NCI-H2196 treated with DMSO at 0.1 percent for 48 hours (cell line): ENCODE measurements around the gene KRTAP20-4.

Experiments
- DNase-seq: peaks from one replicate; lab custom pipeline; 2025; ENCODE audit not compliant: unreplicated experiment; lab: John Stamatoyannopoulos, UW

Gene KRTAP20-4

DNA sequence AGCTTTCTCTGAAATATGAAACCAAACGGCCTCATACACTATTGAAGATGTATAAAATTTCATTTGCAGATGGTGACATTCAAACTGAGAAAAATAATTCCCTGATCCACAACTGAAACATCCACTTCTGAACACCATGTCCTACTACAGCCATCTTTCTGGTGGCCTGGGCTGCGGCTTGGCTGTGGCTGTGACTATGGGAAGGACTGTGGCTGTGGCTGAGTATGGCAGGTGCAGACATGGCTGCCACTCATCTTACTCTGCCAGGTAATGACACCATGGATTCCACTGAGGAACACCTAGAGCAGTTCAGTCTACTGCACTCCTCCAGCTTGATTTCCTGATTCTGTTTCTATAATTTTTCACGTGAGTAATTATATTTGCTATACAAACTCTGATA lies at the start of gene KRTAP20-4:
Gene KRTAP20-4, plus strand, starts transcription at position 106 of the 400 bp plus-strand sequence.
- no peak for DNase-seq

GRCh38 chr21:30577766-30578165 lies 42.7 kb upstream of the KRTAP20-4 start:
- no peak for DNase-seq

DNA sequence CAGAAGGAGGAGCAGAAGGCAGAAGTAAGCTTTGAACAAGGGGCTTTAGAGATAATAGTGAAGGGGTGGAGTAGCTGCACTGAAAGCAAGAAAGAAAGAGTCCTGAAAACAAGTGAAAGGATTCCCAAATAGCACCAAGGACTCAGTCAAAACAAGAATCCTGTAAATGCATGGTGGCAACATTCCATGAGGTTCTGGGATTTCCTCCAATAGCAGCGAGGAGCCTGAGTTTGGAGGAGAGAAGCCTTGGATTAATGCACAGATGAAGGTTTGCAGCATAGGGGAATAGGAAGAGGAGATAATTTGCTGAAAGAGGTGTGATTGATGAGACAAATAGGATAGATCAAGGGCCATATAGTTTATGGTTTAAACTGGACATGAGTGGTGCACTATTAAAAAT lies 41.1 kb upstream of the KRTAP20-4 start:
- no peak for DNase-seq

DNA sequence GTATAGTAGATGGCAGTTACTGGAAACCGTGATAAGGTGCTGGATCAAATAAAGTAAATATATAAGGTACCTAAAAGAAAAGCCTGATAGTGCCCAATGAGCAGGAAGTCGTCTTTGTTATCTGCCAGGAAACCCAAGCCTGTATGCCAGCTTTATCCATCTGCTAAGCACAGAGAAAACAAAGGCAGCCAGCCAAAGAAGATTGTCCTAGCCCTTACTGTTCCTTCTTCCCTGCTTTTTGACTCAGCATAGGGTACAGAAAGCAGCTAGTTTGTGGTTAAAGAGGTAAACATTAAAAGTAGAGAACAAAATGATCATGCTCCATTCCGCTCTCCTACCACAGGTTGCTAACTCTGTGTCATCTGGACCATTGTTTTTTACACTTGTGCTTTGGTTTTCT lies 40.3 kb upstream of the KRTAP20-4 start:
- DNase-seq, result no peak

GRCh38 chr21:30582870-30583269 lies 37.6 kb upstream of the KRTAP20-4 start:
- DNase-seq, result no peak

GRCh38 chr21:30590297-30590696 lies 30.1 kb upstream of the KRTAP20-4 start, which contains the start of gene KRTAP22-2:
KRTAP22-2 (minus strand) TSS chr21:30590397.
- no peak for DNase-seq

DNA sequence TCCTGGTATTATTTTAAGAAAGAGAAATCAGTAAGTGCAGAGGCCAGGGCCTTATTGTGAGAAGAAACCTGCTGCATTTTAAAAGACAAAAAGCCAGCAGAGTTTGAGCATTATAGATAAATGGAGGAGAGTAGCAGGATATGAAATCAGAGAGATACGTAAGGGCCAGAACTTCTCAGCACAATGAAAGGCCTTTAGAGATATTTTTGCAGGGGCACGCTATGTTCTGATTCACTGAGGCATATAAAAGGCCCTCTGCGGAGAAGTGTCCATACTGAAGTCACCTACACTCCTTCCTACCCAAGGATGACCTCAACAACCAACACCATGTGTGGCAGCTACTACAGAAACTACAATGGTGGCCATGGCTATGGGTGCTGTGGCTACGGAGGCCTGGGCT lies 28.3 kb upstream of the KRTAP20-4 start, which contains the start of gene KRTAP6-3:
Gene KRTAP6-3, plus strand, starts transcription at position 301 of the 400 bp plus-strand sequence. Its CDS starts 6 bp downstream, at position 307.
- no peak for DNase-seq

DNA sequence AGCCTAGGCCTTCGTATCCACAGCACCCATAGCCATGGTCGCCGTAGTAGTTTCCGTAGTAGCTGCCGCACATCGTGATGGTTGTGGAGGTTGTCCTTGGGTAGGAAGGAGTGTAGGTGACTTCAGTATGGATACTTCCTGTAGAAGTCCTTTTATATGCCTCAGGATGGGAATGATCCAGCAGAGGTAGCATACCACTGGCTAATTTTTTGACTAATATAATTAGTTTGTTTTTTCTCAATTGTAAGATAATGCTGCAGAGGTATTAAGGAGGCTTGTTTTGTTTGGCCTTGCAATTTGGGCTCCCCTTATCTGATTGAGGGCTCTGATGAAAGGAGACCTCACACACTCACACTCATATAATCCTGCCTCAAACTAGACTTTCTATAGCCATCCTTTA lies 21.6 kb upstream of the KRTAP20-4 start, which contains the start of gene KRTAP6-2:
Gene KRTAP6-2, minus strand, starts transcription at position 101 of the 400 bp plus-strand sequence. Its CDS starts 28 bp downstream, at position 73.
- DNase-seq, result no peak

- DNase-seq, result no peak
Observed at GRCh38 chr21:30600787-30601186, 19.6 kb upstream of the KRTAP20-4 start, which contains the start of gene KRTAP22-1. KRTAP22-1 (plus strand) TSS chr21:30601087.

DNA sequence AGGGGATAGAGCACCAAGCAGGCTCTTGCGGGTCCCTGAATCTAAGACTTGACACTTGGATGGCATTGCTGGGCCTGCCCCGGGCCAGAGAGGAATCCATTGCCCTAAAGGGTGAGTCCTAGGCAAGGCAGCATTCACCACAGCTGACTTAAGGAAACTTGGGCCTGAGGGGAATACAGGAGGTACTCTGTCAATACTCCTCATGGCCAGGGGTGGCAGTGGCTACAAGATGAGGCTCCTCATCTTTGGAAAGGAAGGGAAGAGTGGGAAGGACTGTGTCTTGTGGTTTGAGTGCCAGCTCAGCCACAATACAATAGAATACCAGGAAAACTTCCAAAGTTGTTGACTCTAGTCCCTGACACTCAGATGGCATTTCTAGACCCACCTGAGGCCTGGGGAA lies 14.5 kb upstream of the KRTAP20-4 start:
- no peak for DNase-seq

DNA sequence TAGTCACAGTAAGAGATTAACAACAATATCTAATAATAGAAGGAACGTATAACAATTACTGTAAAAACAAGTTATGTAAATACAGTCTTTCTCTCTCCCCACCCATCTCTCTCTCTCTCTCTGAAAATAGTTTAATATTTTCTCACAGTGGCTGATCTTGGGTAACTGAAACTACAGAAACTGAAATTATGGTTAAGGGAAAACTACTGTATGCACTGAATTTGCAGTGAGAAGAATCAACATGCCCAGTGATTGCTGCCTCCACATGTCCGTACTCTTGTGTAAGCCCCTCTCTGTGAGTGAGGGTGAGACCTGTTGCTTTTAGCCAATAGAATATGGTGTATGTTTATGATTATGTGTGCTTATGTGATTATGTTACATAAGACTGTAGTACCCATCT lies 8.3 kb upstream of the KRTAP20-4 start:
- DNase-seq, result no peak

DNA sequence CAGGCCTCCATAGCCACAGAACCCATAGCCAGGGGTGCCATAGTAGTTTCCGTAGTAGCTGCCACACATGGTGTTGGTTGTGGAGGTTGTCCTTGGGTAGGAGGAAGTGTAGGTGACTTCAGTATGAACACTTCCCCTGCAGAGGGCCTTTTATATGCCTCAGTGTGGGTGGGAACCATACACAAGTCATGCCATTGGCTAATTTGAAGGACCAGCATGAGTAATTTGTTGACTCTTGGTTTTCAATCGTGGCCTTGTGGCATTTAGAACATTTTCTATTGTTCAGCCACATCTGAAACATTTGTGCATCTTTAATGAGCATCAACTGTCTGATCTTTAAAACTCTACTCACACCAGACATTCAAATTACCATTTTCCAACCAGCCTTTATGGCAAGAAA lies 6.6 kb upstream of the KRTAP20-4 start, which contains the start of gene KRTAP6-1:
Gene KRTAP6-1, minus strand, starts transcription at position 95 of the 400 bp plus-strand sequence. Its CDS starts 26 bp downstream, at position 69.
- no peak for DNase-seq

GRCh38 chr21:30615199-30615598 lies 5.2 kb upstream of the KRTAP20-4 start:
- no peak for DNase-seq

DNA sequence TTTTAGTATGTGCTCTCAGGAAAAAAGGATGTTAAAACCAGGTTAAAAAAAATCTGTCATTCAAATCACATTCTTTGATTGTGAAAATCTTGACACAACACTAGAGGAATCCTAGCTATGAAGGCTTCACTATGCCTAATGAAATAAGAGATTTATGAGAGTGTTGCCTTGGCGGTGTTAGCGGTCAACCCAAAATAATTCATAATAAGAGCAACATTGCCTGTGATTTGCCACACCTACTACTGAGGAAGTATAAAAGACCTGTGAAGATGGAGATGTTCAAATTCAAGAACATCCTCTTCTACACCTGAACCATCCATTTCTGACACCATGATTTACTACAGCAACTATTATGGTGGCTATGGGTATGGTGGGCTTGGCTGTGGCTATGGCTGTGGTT lies 4.3 kb upstream of the KRTAP20-4 start, which contains the start of gene KRTAP20-1:
Gene KRTAP20-1, plus strand, starts transcription at position 301 of the 400 bp plus-strand sequence. Its CDS starts 30 bp downstream, at position 331.
- no peak for DNase-seq

GRCh38 chr21:30620080-30620479 lies 347 bp upstream of the KRTAP20-4 start:
- DNase-seq, result no peak

GRCh38 chr21:30623362-30623761 lies 2.9 kb downstream of the KRTAP20-4 start:
- DNase-seq, result no peak

DNA sequence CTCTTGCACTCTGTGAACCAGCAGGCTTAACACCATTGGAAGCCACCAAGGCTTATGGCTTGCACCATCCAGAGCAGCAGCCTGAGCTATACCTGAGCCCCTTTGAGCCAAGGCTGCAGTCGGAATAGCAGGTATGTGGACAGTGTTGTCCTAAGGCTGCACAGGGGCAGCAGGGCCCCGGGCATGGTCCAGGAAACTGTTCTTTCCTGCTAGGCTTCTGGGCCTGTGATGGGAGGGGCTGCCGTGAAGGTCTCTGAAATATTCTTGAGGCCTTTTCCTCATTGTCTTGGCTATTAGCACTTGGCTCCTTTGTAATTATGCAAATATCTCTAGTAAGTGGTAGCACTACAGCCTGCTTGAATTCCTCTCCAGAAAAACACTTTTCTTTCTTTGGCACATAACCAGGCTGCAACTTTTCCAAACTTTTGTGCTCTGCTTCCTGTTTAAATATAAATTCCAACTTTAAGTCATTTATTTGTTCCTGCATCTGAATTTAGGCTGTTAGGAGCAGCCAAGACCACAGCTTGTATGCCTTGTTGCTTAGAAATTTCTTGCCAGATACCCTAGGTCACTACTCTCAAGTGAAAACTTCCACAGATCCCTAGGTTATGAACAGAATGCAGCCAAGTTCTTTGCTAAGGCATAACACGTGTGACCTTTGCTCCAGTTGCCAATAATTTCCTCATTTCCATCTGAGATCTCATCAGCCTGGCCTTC lies 5.2 kb downstream of the KRTAP20-4 start:
- DNase-seq, result no peak

- no peak for DNase-seq
Observed at GRCh38 chr21:30628109-30628508, 7.7 kb downstream of the KRTAP20-4 start.

- no peak for DNase-seq
Observed at GRCh38 chr21:30629200-30629599, 8.8 kb downstream of the KRTAP20-4 start.

GRCh38 chr21:30634906-30635305 lies 14.5 kb downstream of the KRTAP20-4 start, which contains the start of gene KRTAP20-2:
KRTAP20-2 (plus strand) TSS chr21:30635206; CDS start chr21:30635264, 58 bp downstream.
- no peak for DNase-seq

- no peak for DNase-seq
Observed at GRCh38 chr21:30638686-30639085, 18.3 kb downstream of the KRTAP20-4 start.

DNA sequence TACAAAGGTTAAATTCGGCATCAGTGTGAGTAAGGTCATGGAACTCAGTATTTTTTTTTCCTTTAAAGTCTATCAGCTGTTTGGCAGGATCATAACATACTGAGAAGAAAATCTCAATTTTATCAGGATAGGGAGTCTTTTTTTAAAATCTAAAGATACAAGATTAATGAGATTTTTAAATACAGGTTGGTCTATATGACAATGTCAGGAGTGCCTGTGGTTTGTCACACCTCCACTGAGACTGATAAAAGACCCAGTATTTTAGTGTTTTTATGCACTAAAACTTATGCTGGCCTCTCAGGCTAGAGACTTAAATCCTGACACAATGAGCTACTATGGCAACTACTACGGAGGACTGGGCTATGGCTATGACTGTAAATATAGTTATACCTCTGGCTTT lies 22.1 kb downstream of the KRTAP20-4 start, which contains the start of gene KRTAP20-3:
Gene KRTAP20-3, plus strand, starts transcription at position 301 of the 400 bp plus-strand sequence.
- no peak for DNase-seq
